GM12872 (cell line): Measurements from ENCODE around the gene FBXO9.

Source experiments
- CTCF ChIP-seq: IDR thresholded peaks from 3 replicates; pipeline ENCODE4 v1.5.1; 2011; ENCODE audit warnings: low read depth, mild to moderate bottlenecking, low read length, moderate library complexity; ENCODE audit not compliant: insufficient read depth

Gene FBXO9

DNA sequence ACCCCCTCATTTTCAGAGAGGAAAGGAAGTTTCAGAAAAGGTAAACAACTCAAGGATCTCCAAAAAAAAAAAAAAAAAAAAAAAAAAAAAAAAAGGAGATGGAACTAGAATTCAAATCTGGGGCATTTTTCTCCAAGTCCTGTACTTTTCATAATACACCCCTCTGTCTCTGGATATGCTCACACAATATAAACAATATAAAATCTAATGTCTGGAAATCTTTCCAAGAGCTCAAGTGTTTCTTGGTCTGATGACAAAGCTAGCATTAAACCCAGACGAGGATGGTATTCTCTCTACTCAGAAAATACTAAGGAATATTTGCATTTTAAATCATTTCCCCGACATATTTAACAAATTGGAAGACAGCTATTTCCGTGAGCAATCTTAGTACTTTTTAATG lies 77.6 kb downstream of the FBXO9 start:
- no peak for TF ChIP-seq CTCF

DNA sequence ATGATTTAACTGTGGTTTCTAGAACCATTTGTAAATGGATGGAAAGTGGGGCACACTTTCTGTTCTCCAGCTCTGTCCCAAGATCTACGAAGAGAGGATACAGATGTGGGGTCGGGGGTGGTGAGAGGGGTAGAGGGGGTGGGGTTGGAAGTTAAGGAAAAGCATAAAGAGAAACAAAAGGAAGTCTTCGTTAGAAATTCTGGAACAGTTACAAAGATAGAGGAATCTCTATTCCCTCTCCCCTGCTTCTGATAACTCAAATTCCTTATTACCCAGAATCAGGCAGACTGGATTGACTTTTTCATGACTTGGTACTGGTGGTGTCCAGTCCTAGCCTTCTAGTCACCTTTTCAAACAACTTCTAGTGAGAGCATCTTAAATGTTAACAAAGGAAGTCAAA lies 78.5 kb downstream of the FBXO9 start:
- TF ChIP-seq CTCF = no peak

DNA sequence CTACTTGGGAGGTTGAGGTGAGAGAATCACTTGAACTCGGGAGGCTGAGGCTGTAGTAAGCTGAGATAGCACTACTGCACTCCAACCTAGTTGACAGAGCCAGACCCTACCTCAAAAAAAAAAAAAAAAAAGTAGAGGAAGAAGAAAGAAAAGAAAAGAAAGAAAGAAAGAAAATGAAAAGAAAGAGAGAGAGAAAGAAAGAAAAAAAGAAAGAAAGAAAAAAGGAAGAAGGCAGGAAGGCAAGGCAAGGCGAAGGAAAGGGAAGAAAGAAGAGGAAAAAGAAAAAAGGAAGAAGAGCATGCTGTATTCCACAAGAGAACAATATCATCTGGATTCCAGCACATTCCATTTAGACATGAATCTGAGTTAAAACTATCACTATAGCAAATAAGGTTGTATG lies 79.6 kb downstream of the FBXO9 start:
- no peak for TF ChIP-seq CTCF

- TF ChIP-seq CTCF = no peak
Observed at GRCh38 chr6:53148684-53149083, 83.5 kb downstream of the FBXO9 start, which contains the start of gene GCM1. GCM1 (minus strand) TSS chr6:53148841; CDS start chr6:53145632, 3,209 bp downstream.
